ENCODE measurements around the gene TECTB. TPM values are rescaled to one million over a fixed set of nuclear protein-coding genes. Genes with fewer than 3 reads are reported as not detected.
"Not testable (repeated sequence)": the region's sequence is repeated elsewhere in the genome, so short reads cannot be mapped to it uniquely, and the experiment has no call there.

TECTB gene
- total RNA-seq, 1 experiment from 2014 or later = 0.07 TPM

GRCh38 chr10:112250555-112250954 lies 32.6 kb upstream of the TECTB start:
- TF ChIP-seq FOSL1 (IDR thresholded peaks at IDR 0.05; ENCODE audit: low read depth) (peak; percentile 53; the same call in 1 of the 2 replicates), EZH2phosphoT487 (IDR thresholded peaks at IDR 0.05; ENCODE audit: borderline replicate concordance) (no peak), JUND (IDR thresholded peaks at IDR 0.05) (peak; percentile 42), SP1 (IDR thresholded peaks at IDR 0.05; ENCODE audit: low read depth) (0 out of 2 replicates have a peak, but pooled peaks have one; percentile 16)
- no peak overlapping the region for H2AFZ ChIP-seq (ENCODE audit: low read depth, low read length, poor library complexity, severe bottlenecking)
- DNase-seq (ENCODE audit: low read depth, low spot score) = no peak
- no peaks in the 10 kb centered on the region for H3K36me3 ChIP-seq (ENCODE audit: control insufficient read depth in 1 of 2, insufficient read depth in 2 of 2, low read length in 2 of 2)
- no TSS peak for BruUV-seq (replicated peaks)
- H3K9me3 ChIP-seq (ENCODE audit: control insufficient read depth in 1 of 2, insufficient read depth in 1 of 2, low read depth in 1 of 2, low read length in 2 of 2) = peaks cover 0 to 5% of the 10 kb centered on the region in 2 experiments; a peak in 1 of 4 replicates
- RAD21 ChIA-PET (ENCODE audit: low non-redundant PET in 1 of 2, low total read pairs in 2 of 2, uncharacterized antibody in 2 of 2, unreplicated experiment in 2 of 2) = no interaction called here
- no peaks in the 10 kb centered on the region for H3K27me3 ChIP-seq (ENCODE audit: insufficient read depth, low read length)
- ATAC-seq = no peak
- no peak overlapping the region for H3K9ac ChIP-seq (ENCODE audit: low read length)
- H3K27ac ChIP-seq (ENCODE audit: low read depth, low read length) = no peak overlapping the region
- no peaks in the 10 kb centered on the region for H3K79me2 ChIP-seq (ENCODE audit: insufficient read depth, low read length)
- intact Hi-C loops (cut with micrococcal nuclease) = no loop called here
- CTCF ChIA-PET = no interaction called here
- no peaks in the 10 kb centered on the region for H4K20me1 ChIP-seq (ENCODE audit: insufficient read depth)
- H3K4me1 ChIP-seq (ENCODE audit: control insufficient read depth in 1 of 2, insufficient read depth in 2 of 2, low read length in 2 of 2) = peaks cover 0 to 4% of the 10 kb centered on the region in 2 experiments; a peak in 1 of 4 replicates
- H3K4me2 ChIP-seq (ENCODE audit: low read length) = no peak overlapping the region
- POLR2A ChIA-PET = no interaction called here
- no peak overlapping the region for H3K4me3 ChIP-seq (replicated peaks in 1 of 2; ENCODE audit: low read depth in 1 of 2, low read length in 2 of 2)
- H3K9me2 ChIP-seq (ENCODE audit: insufficient read depth) = no peaks in the 10 kb centered on the region

- CTCF ChIA-PET = interaction anchor here (0.9 kb wide), 1 partner anchor 184 kb away, joined by 3 read pairs; no protein-coding TSS in a partner anchor
- RAD21 ChIA-PET (ENCODE audit: low non-redundant PET in 1 of 2, low total read pairs in 2 of 2, uncharacterized antibody in 2 of 2, unreplicated experiment in 2 of 2); intact Hi-C loops (cut with micrococcal nuclease); BruUV-seq (replicated peaks); H3K9me3 ChIP-seq (ENCODE audit: control insufficient read depth in 1 of 2, insufficient read depth in 1 of 2, low read depth in 1 of 2, low read length in 2 of 2); H3K27ac ChIP-seq (ENCODE audit: low read depth, low read length); H3K4me3 ChIP-seq (replicated peaks in 1 of 2; ENCODE audit: low read depth in 1 of 2, low read length in 2 of 2); ATAC-seq; H3K36me3 ChIP-seq (ENCODE audit: control insufficient read depth in 1 of 2, insufficient read depth in 2 of 2, low read length in 2 of 2); H3K4me1 ChIP-seq (ENCODE audit: control insufficient read depth in 1 of 2, insufficient read depth in 2 of 2, low read length in 2 of 2); H3K4me2 ChIP-seq (ENCODE audit: low read length); H3K27me3 ChIP-seq (ENCODE audit: insufficient read depth, low read length); H3K9ac ChIP-seq (ENCODE audit: low read length); H3K79me2 ChIP-seq (ENCODE audit: insufficient read depth, low read length); DNase-seq (ENCODE audit: low read depth, low spot score); H3K9me2 ChIP-seq (ENCODE audit: insufficient read depth); H4K20me1 ChIP-seq (ENCODE audit: insufficient read depth); POLR2A ChIA-PET; H2AFZ ChIP-seq (ENCODE audit: low read depth, low read length, poor library complexity, severe bottlenecking): not testable (repeated sequence)
Observed at GRCh38 chr10:112251238-112251637, 32.0 kb upstream of the TECTB start.

All from HCT116 (cell line).